HG03103 (cell line): ENCODE results near the gene SSTR1.

Experiments
- ATAC-seq: cut with Tn5 transposase; IDR thresholded peaks from one replicate; pipeline ENCODE4 v1.9.1; 2021; ENCODE audit warnings: low read depth; ENCODE audit not compliant: unreplicated experiment

SSTR1 gene

DNA sequence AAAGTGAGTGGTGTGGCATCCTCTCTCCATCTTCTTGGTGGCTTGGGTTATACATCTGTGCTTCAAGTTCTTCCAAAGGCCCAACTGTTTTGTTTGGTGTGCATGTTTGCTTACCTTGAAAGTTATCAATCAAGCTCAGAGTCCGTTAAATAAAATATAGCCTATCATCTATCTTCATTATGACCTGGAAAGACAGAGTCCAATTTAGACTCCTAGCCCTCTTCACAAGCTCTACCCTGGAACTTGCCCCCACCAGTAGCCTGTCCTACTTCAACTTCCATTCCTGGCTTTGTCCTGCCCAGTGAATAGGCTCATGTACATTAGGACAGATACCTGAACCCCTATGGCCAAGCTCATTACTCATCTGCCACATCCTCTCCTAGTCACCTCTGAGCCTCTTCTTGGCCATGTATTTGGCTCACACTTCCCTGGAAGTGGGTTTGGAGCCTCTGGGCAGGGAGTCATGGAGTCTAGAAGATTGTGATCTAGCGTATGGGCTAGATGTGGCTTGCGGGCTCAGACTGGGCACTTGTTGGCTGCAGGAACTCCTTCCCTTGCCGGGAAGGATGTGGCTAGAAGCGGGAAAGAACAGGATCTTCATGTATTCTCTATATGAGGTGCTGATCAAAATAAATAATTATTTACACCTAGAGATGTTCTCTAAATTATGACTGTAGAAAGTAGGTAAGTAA is 6.4 kb upstream of the SSTR1 start:
- ATAC-seq, result no peak

DNA sequence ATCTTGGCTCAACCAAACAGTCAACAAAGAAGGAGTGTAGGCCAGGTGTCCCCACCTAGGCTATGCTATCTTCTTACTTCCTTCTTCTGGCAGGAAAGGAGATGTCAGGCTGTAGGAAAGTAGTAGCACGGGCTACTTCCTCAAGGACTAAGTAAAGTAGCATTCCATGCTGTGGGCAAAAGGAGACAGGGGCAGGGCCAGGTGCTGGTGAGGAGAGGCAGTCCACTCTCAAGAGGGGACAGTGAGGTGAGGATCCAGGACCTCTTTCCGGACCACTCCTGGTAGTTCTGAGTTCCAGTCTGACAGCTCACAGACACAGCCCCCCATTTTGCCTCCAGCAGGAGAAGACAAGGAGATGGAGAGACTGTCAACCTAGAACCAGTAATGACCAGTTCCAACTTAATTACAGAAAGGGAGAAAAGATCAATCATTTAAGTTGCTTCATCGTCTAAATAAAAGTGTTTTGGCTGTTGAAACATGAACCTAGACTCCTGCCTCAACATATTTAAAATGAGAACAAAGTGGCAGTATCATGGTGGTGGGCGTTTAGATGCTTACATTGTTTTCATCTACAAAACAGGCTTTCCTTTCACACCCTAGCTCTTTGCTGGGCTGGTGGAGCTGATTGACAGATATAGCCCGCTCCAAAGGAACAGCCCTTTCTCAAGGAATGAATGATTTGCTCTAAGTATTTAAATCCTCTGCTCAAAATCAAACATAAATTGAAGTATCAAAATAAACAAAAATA is 5.1 kb upstream of the SSTR1 start:
- no peak for ATAC-seq

GRCh38 chr14:38203929-38204718 is 3.6 kb upstream of the SSTR1 start:
- no peak for ATAC-seq

GRCh38 chr14:38204719-38205115 is 3.0 kb upstream of the SSTR1 start:
- no peak for ATAC-seq

DNA sequence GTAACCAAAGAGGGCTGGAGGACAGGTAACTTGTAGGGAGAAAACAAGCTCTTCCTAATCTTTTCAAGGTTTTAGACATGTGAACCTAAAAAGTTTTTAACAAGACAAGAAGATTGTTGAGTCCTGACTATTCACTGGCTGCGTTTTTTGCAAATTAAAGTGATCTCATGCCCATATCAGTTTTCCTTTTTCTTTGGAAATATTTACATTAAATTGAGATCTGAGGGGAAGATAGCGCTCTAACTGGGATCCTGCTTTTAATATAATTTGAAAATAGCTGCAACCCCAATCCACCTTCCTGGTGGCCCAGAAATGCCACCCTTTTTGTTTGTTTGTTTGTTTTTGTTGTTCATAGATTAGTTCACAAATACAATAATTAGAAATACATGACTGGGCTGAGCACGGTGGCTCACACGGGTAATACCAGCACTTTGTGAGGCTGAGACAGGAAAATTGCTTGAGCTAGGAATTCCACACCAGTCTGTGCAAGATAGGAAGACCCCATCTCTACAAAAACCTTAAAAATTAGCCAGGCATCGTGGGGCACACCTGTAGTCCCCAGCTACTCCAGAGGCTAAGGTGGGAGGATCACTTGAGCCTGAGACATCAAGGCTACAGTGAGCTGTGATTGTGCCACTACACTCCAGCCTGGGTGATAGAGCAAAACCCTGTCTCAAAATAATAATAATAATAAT is 2.4 kb upstream of the SSTR1 start:
- ATAC-seq, result no peak

GRCh38 chr14:38205949-38206665 is 1.6 kb upstream of the SSTR1 start:
- ATAC-seq, result no peak

GRCh38 chr14:38206689-38207376 is 871 bp upstream of the SSTR1 start:
- no peak for ATAC-seq

GRCh38 chr14:38207377-38207735 is 348 bp upstream of the SSTR1 start:
- ATAC-seq, result no peak

DNA sequence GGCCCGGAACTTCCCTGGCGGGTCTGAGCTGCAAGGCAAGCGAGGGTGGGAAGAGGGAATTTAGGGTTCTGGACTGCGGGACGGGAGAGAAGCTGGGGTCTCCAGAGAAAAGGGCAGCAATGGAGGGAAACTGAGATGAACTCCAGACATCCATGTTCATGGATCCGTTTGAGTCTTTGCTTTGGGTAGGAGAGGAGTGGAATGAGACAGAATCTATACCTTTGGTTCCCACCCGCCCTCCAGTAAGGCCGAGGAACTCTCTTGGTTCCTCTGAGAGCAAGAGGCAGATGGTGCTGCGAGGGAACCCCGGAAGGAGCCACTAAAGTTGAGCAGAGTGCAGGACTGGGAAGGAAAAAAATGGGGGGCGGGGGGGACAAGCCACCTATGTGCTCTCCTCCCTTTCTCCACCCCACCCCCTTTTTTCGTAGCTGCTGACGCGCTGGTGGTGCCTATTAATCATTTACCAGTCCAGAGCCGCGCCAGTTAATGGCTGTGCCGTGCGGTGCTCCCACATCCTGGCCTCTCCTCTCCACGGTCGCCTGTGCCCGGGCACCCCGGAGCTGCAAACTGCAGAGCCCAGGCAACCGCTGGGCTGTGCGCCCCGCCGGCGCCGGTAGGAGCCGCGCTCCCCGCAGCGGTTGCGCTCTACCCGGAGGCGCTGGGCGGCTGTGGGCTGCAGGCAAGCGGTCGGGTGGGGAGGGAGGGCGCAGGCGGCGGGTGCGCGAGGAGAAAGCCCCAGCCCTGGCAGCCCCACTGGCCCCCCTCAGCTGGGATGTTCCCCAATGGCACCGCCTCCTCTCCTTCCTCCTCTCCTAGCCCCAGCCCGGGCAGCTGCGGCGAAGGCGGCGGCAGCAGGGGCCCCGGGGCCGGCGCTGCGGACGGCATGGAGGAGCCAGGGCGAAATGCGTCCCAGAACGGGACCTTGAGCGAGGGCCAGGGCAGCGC is 1.2 kb downstream of the SSTR1 start:
- ATAC-seq, result no peak

DNA sequence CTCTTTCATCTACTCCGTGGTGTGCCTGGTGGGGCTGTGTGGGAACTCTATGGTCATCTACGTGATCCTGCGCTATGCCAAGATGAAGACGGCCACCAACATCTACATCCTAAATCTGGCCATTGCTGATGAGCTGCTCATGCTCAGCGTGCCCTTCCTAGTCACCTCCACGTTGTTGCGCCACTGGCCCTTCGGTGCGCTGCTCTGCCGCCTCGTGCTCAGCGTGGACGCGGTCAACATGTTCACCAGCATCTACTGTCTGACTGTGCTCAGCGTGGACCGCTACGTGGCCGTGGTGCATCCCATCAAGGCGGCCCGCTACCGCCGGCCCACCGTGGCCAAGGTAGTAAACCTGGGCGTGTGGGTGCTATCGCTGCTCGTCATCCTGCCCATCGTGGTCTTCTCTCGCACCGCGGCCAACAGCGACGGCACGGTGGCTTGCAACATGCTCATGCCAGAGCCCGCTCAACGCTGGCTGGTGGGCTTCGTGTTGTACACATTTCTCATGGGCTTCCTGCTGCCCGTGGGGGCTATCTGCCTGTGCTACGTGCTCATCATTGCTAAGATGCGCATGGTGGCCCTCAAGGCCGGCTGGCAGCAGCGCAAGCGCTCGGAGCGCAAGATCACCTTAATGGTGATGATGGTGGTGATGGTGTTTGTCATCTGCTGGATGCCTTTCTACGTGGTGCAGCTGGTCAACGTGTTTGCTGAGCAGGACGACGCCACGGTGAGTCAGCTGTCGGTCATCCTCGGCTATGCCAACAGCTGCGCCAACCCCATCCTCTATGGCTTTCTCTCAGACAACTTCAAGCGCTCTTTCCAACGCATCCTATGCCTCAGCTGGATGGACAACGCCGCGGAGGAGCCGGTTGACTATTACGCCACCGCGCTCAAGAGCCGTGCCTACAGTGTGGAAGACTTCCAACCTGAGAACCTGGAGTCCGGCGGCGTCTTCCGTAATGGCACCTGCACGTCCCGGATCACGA is 2.2 kb downstream of the SSTR1 start:
- no peak for ATAC-seq

DNA sequence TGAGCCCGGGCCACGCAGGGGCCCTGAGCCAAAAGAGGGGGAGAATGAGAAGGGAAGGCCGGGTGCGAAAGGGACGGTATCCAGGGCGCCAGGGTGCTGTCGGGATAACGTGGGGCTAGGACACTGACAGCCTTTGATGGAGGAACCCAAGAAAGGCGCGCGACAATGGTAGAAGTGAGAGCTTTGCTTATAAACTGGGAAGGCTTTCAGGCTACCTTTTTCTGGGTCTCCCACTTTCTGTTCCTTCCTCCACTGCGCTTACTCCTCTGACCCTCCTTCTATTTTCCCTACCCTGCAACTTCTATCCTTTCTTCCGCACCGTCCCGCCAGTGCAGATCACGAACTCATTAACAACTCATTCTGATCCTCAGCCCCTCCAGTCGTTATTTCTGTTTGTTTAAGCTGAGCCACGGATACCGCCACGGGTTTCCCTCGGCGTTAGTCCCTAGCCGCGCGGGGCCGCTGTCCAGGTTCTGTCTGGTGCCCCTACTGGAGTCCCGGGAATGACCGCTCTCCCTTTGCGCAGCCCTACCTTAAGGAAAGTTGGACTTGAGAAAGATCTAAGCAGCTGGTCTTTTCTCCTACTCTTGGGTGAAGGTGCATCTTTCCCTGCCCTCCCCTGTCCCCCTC is 3.0 kb downstream of the SSTR1 start:
- no peak for ATAC-seq

DNA sequence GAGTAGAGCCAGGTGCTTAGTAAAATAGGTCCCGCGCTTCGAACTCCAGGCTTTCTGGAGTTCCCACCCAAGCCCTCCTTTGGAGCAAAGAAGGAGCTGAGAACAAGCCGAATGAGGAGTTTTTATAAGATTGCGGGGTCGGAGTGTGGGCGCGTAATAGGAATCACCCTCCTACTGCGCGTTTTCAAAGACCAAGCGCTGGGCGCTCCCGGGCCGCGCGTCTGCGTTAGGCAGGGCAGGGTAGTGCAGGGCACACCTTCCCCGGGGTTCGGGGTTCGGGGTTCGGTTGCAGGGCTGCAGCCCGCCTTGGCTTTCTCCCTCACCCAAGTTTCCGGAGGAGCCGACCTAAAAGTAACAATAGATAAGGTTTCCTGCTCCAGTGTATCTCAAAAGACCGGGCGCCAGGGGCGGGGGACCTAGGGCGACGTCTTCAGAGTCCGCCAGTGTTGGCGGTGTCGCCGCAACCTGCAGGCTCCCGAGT is 3.6 kb downstream of the SSTR1 start:
- ATAC-seq, result no peak

DNA sequence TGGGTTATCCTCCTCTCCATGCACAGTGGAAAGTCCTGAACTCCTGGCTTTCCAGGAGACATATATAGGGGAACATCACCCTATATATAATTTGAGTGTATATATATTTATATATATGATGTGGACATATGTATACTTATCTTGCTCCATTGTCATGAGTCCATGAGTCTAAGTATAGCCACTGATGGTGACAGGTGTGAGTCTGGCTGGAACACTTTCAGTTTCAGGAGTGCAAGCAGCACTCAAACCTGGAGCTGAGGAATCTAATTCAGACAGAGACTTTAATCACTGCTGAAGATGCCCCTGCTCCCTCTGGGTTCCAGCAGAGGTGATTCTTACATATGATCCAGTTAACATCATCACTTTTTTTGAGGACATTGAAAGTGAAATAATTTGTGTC is 4.4 kb downstream of the SSTR1 start:
- no peak for ATAC-seq

DNA sequence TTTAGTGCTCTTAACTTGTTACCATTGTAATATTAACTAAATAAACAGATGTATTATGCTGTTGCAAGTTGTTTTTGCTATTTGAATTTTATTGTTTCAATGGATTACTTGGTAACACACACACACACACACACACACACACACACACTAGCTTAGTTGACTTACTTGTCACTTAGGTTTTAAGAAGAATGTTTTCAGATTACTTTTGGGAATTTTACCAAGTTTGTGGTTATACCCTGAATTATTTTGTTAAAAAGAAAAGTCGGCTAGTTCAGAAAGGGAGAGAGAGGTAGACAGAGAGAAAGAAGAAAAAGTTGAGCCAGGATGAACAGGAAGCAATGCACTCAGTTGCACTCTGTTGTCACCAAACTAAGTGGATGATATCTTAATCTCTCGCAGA is 5.3 kb downstream of the SSTR1 start:
- ATAC-seq, result no peak

- no peak for ATAC-seq
These were observed 9.8 kb downstream of the SSTR1 start for GRCh38 chr14:38217553-38217952.

DNA sequence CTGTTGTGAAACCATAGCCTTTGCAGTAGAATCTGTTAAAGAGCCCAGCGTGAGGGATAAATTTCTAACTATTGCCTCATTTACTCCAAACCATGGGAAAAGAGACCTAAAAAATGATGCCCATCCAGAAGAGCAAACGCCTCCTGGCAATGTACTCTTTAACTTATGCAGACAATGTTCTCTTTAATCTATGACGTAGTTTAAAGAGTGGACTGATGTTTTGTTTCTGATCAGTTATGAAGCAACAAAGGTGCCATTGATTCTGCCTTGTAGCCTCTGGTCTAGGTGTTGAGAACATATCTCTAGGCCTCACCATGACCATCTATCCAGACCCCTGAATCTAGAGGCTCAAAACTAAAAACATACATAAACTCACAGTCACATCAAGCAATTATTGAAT is 13.4 kb downstream of the SSTR1 start:
- no peak for ATAC-seq

DNA sequence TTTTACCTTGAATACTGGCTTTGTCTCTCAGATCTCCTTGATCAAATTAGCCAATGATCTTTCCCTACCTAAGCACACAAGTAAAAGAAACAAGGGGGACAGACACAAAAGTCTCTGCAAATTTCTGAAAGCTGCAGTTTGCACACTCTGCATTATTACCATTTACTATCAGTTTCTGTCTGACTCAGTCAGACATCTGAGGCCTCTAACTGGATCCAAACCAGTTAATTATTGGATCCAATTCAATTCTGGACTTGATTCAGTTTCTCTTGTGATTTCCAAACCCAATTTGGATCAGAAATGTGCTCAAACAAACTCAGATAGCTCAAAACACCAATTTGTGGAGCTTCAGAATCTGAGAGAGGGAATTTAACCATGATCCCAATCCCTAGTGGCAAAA is 16.6 kb downstream of the SSTR1 start:
- no peak for ATAC-seq
